SK-N-SH treated with all-trans-retinoic acid at 6 μM for 48 hours (cell line): ENCODE results near the gene MON2.

ENCODE experiments used
- ATAC-seq: fragments of 200-7000 bp; cut with Tn5 transposase; 3 replicates; pipeline ENCODE4 v1.9.1; 2020; ENCODE audit warnings: mild to moderate bottlenecking, moderate library complexity
- ARNTL ChIP-seq: fragments of 450-650 bp; formaldehyde crosslinking; IDR thresholded peaks from 2 replicates; pipeline ENCODE4 v1.5.0; 2020; ENCODE audit warnings: low read depth, mild to moderate bottlenecking, moderate library complexity, borderline replicate concordance
- BACH2 ChIP-seq: fragments of 250-450 bp; sonication (Bioruptor Pico); IDR thresholded peaks from 2 replicates; pipeline ENCODE4 v1.9.0; 2021; ENCODE audit warnings: mild to moderate bottlenecking, borderline replicate concordance
- CREB5 ChIP-seq: fragments of 250-450 bp; sonication (Bioruptor Pico); IDR thresholded peaks from 2 replicates; pipeline ENCODE4 v1.5.1; 2020; ENCODE audit warnings: low read depth, mild to moderate bottlenecking, moderate library complexity
- CSDC2 ChIP-seq: fragments of 250-450 bp; sonication (Bioruptor Pico); IDR thresholded peaks from 2 replicates; pipeline ENCODE4 v1.5.0; 2020; ENCODE audit warnings: mild to moderate bottlenecking, moderate library complexity
- ESRRG ChIP-seq: fragments of 250-450 bp; sonication (Bioruptor Pico); IDR thresholded peaks from 2 replicates; pipeline ENCODE4 v1.6.1; 2021; ENCODE audit warnings: mild to moderate bottlenecking
- GLIS3 ChIP-seq: fragments of 250-450 bp; sonication (Bioruptor Pico); IDR thresholded peaks from 2 replicates; pipeline ENCODE4 v1.5.0; 2020; ENCODE audit warnings: mild to moderate bottlenecking, moderate library complexity
- ISL1 ChIP-seq: fragments of 250-450 bp; sonication (Bioruptor Pico); IDR thresholded peaks from 2 replicates; pipeline ENCODE4 v2.1.2; 2022; ENCODE audit warnings: mild to moderate bottlenecking, moderate library complexity
- OSR1 ChIP-seq: fragments of 250-450 bp; sonication (Bioruptor Pico); IDR thresholded peaks from 2 replicates; pipeline ENCODE4 v1.8.0; 2022; ENCODE audit warnings: moderate library complexity, mild to moderate bottlenecking, inconsistent platforms
- POU6F1 ChIP-seq: fragments of 250-450 bp; sonication (Bioruptor Pico); IDR thresholded peaks from 2 replicates; pipeline ENCODE4 v1.8.0; 2021; ENCODE audit warnings: low read depth, mild to moderate bottlenecking, moderate library complexity, borderline replicate concordance
- RARB ChIP-seq: fragments of 250-450 bp; sonication (Bioruptor Pico); IDR thresholded peaks from 2 replicates; pipeline ENCODE4 v1.8.0; 2021; ENCODE audit warnings: mild to moderate bottlenecking, moderate library complexity
- SNAI2 ChIP-seq: fragments of 250-450 bp; sonication (Bioruptor Pico); IDR thresholded peaks from 2 replicates; pipeline ENCODE4 v1.5.0; 2020; ENCODE audit warnings: mild to moderate bottlenecking, moderate library complexity
- TCF4 ChIP-seq: fragments of 250-450 bp; sonication (Bioruptor Pico); IDR thresholded peaks from 2 replicates; pipeline ENCODE4 v1.8.0; 2021; ENCODE audit warnings: mild to moderate bottlenecking, moderate library complexity, borderline replicate concordance
- TOX ChIP-seq: fragments of 250-450 bp; sonication (Bioruptor Pico); IDR thresholded peaks from 2 replicates; pipeline ENCODE4 v1.8.0; 2021; ENCODE audit warnings: mild to moderate bottlenecking, moderate library complexity, borderline replicate concordance
- TSHZ2 ChIP-seq: fragments of 250-450 bp; sonication (Bioruptor Pico); IDR thresholded peaks from 2 replicates; pipeline ENCODE4 v1.5.0; 2020; ENCODE audit warnings: mild to moderate bottlenecking, moderate library complexity
- ZC3H10 ChIP-seq: fragments of 250-450 bp; sonication (Bioruptor Pico); IDR thresholded peaks from 2 replicates; pipeline ENCODE4 v1.5.1; 2021; ENCODE audit warnings: mild to moderate bottlenecking, moderate library complexity
- ZFP3 ChIP-seq: fragments of 250-450 bp; sonication (Bioruptor Pico); IDR thresholded peaks from 2 replicates; pipeline ENCODE4 v1.5.0; 2020; ENCODE audit warnings: mild to moderate bottlenecking, moderate library complexity
- ZFP30 ChIP-seq: fragments of 450-650 bp; formaldehyde crosslinking; IDR thresholded peaks from 2 replicates; pipeline ENCODE4 v1.5.0; 2022; ENCODE audit warnings: mild to moderate bottlenecking, moderate library complexity
- ZNF565 ChIP-seq: fragments of 450-650 bp; formaldehyde crosslinking; conservative IDR thresholded peaks from 2 replicates; pipeline ENCODE4 v1.5.0; 2020; ENCODE audit warnings: low read depth, mild to moderate bottlenecking, moderate library complexity
- ZNF70 ChIP-seq: fragments of 450-650 bp; formaldehyde crosslinking; IDR thresholded peaks from 2 replicates; pipeline ENCODE4 v1.5.0; 2020; ENCODE audit warnings: mild to moderate bottlenecking, moderate library complexity
- ZNF8 ChIP-seq: fragments of 450-650 bp; formaldehyde crosslinking; IDR thresholded peaks from 2 replicates; pipeline ENCODE4 v1.5.0; 2020; ENCODE audit warnings: mild to moderate bottlenecking, moderate library complexity

The MON2 gene

GRCh38 chr12:62435303-62436163, 31.1 kb upstream of the MON2 start:
- TF ChIP-seq CSDC2 (no peak), ISL1 (CRISPR knock-in tag) (no peak), TSHZ2 (no peak), TOX (CRISPR knock-in tag) (no peak), OSR1 (CRISPR knock-in tag) (no peak), CREB5 (CRISPR knock-in tag) (no peak), ZC3H10 (CRISPR knock-in tag) (no peak), ARNTL (CRISPR knock-in tag) (no peak), ESRRG (CRISPR knock-in tag) (no peak), ZNF565 (CRISPR knock-in tag) (no peak), SNAI2 (CRISPR knock-in tag) (no peak), BACH2 (CRISPR knock-in tag) (no peak), ZFP30 (CRISPR knock-in tag) (no peak)
- ATAC-seq, result peak; percentile 94

GRCh38 chr12:62436164-62436503, 30.5 kb upstream of the MON2 start:
- ATAC-seq, result no peak
- TF ChIP-seq ZNF8, result no peak
- no peak for TF ChIP-seq TSHZ2
- no peak for TF ChIP-seq ZNF70 (CRISPR knock-in tag)
- no peak for TF ChIP-seq CREB5 (CRISPR knock-in tag)
- no peak for TF ChIP-seq POU6F1 (CRISPR knock-in tag)
- TF ChIP-seq GLIS3, result no peak
- TF ChIP-seq ZFP3 (CRISPR knock-in tag), result no peak
- no peak for TF ChIP-seq ZNF565 (CRISPR knock-in tag)
- no peak for TF ChIP-seq RARB
- no peak for TF ChIP-seq BACH2 (CRISPR knock-in tag)
- no peak for TF ChIP-seq TCF4 (CRISPR knock-in tag)
